Right atrium auricular region (tissue), 2 donors: ENCODE data around the gene ZNF365. TPM values are rescaled to one million over a fixed set of nuclear protein-coding genes. Genes with fewer than 3 reads are reported as not detected.

ENCODE experiments used
- DNase-seq: peaks from one replicate; pipeline ENCODE4 v3.0.0-alpha.2; 2019; ENCODE audit warnings: low spot score
- H3K27ac ChIP-seq, 2 donors: fragments of 200-600 bp; sonication (generic); 1 replicate in 1 of 2; 2 replicates in 1 of 2; pipeline ENCODE4 v1.5.1; 2016 to 2019
- H3K27me3 ChIP-seq, 2 donors: fragments of 200-600 bp; sonication (generic); one replicate each; pipeline versions ENCODE4 v1.5.1 to v1.6.0; 2017 to 2019
- H3K36me3 ChIP-seq: fragments of 200-600 bp; sonication (generic); one replicate; pipeline ENCODE4 v1.5.1; 2016
- H3K4me1 ChIP-seq, 2 donors: fragments of 200-600 bp; sonication (generic); one replicate each; pipeline versions ENCODE4 v1.5.1 to v1.6.0; 2017 to 2019
- H3K4me3 ChIP-seq, 2 donors: fragments of 200-600 bp; sonication (generic); 1 replicate in 1 of 2; 2 replicates in 1 of 2; pipeline ENCODE4 v1.5.1; 2017 to 2019; ENCODE audit warnings: mild to moderate bottlenecking in 1 of 2, moderate library complexity in 1 of 2
- H3K9me3 ChIP-seq, 2 donors: fragments of 200-600 bp; sonication (generic); one replicate each; pipeline ENCODE4 v1.5.1; 2019
- CTCF ChIP-seq, 2 donors: fragments of 200-600 bp; sonication (generic); IDR thresholded peaks; one replicate each; pipeline ENCODE4 v1.5.1; 2019; ENCODE audit warnings: antibody characterized with exemption in 2 of 2
- total RNA-seq, 2 donors: library from RNA; depleted of rRNA; stranded (reverse); fragments of >200 nt; gene quantifications; one replicate each; pipeline ENCODE4 v1.1.0, GENCODE V29; 2016

Gene ZNF365
- total RNA-seq, 2 donors from 2014 or later, result 1.1 to 3.6 TPM

GRCh38 chr10:62413048-62413447 is 38.9 kb downstream of the ZNF365 start:
- H3K4me3 ChIP-seq, result no peak overlapping the region
- TF ChIP-seq CTCF (IDR thresholded peaks at IDR 0.05), result no peak
- H3K4me1 ChIP-seq, result no peaks in the 10 kb centered on the region
- peaks cover 0 to 8% of the 10 kb centered on the region in 2 donors for H3K9me3 ChIP-seq
- no peaks in the 10 kb centered on the region for H3K27me3 ChIP-seq
- H3K36me3 ChIP-seq, result no peaks in the 10 kb centered on the region
- DNase-seq, result no peak
- H3K27ac ChIP-seq, result no peak overlapping the region

GRCh38 chr10:62413652-62414051 is 39.5 kb downstream of the ZNF365 start:
- Histone ChIP-seq H3K4me3 (no peak overlapping the region), H3K27me3 (no peaks in the 10 kb centered on the region), H3K27ac (no peak overlapping the region), H3K9me3 (peaks cover 0 to 8% of the 10 kb centered on the region in 2 donors), H3K36me3 (no peaks in the 10 kb centered on the region), H3K4me1 (no peaks in the 10 kb centered on the region)
- TF ChIP-seq CTCF (IDR thresholded peaks at IDR 0.05), result no peak
- no peak for DNase-seq

DNA sequence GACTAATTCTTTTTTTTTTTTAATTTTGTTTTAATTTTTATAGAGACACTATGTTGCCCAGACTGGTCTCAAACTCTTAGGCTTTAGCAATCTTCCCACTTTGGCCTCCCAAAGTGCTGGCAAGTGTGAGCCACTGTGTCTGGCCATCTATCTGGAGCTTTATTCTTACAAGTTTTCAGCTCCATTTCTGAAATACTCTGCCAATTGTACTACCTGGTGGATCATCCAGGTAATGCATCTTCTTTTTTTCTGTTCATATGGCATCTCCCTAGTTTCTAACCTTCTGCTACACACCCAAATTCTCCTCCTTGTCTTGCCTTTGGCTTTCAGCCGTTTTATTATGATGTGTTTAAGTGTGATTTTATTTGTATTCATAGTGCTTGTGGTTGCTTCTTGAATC is 40.2 kb downstream of the ZNF365 start:
- no peak for DNase-seq

GRCh38 chr10:62422068-62422590 is 48.0 kb downstream of the ZNF365 start:
- H3K4me1 ChIP-seq, result no peaks in the 10 kb centered on the region

More for the DNA sequence above, 40.2 kb downstream of the ZNF365 start:
- Histone ChIP-seq H3K4me3 (no peak overlapping the region), H3K4me1 (no peaks in the 10 kb centered on the region), H3K9me3 (peaks cover 0 to 8% of the 10 kb centered on the region in 2 donors), H3K36me3 (no peaks in the 10 kb centered on the region), H3K27me3 (no peaks in the 10 kb centered on the region), H3K27ac (no peak overlapping the region)
- TF ChIP-seq CTCF (IDR thresholded peaks at IDR 0.05), result no peak

GRCh38 chr10:62424026-62424425 is 49.9 kb downstream of the ZNF365 start:
- Histone ChIP-seq H3K27ac (no peak overlapping the region), H3K27me3 (no peaks in the 10 kb centered on the region), H3K36me3 (no peaks in the 10 kb centered on the region), H3K9me3 (no peaks in the 10 kb centered on the region), H3K4me1 (no peaks in the 10 kb centered on the region), H3K4me3 (no peak overlapping the region)
- TF ChIP-seq CTCF (IDR thresholded peaks at IDR 0.05), result no peak
- DNase-seq, result no peak

More at GRCh38 chr10:62422068-62422590, 48.0 kb downstream of the ZNF365 start:
- Histone ChIP-seq H3K27ac (no peak overlapping the region), H3K27me3 (no peaks in the 10 kb centered on the region), H3K36me3 (no peaks in the 10 kb centered on the region), H3K4me3 (no peak overlapping the region), H3K9me3 (no peaks in the 10 kb centered on the region)
- no peak for TF ChIP-seq CTCF (IDR thresholded peaks at IDR 0.05)
- DNase-seq, result no peak

GRCh38 chr10:62426086-62426485 is 51.9 kb downstream of the ZNF365 start:
- Histone ChIP-seq H3K27me3 (no peaks in the 10 kb centered on the region), H3K4me3 (no peak overlapping the region), H3K4me1 (no peaks in the 10 kb centered on the region), H3K27ac (no peak overlapping the region), H3K36me3 (no peaks in the 10 kb centered on the region), H3K9me3 (no peaks in the 10 kb centered on the region)
- no peak for TF ChIP-seq CTCF (IDR thresholded peaks at IDR 0.05)
- no peak for DNase-seq
